GM12878 (cell line): Measurements from ENCODE around the gene GIPC3. TPM values are rescaled to one million over a fixed set of nuclear protein-coding genes. Genes with fewer than 3 reads are reported as not detected.

Source experiments
- ATAC-seq: fragments of 200-7000 bp; cut with Tn5 transposase; 3 replicates; pipeline ENCODE4 v1.9.1; 2020; ENCODE audit warnings: mild to moderate bottlenecking, moderate library complexity
- BruUV-seq: library from RNA; stranded (reverse); fragments of 400-500 nt; replicated peaks from 2 replicates; lab custom pipeline; 2021; lab: Mats Ljungman, UMichigan
- CTCF ChIA-PET: fragments of 300-600 bp; sonication (Branson Sonifier 250); formaldehyde crosslinking; extraction: SDS; loops from one replicate; lab custom pipeline; 2021; ENCODE audit warnings: inconsistent platforms; lab: Yijun Ruan, JAX
- POLR2A ChIA-PET: fragments of 350-600 bp; formaldehyde crosslinking; extraction: SDS; loops from one replicate; lab custom pipeline; 2021; ENCODE audit warnings: inconsistent platforms; lab: Charles Lee
- RAD21 ChIA-PET: fragments of 300-600 bp; sonication (Branson Sonifier 250); formaldehyde crosslinking; loops from one replicate; lab custom pipeline; 2023; ENCODE audit warnings: antibody characterized with exemption; ENCODE audit not compliant: unreplicated experiment; lab: Charles Lee
- SMC1A ChIA-PET: fragments of 300-600 bp; sonication (Branson Sonifier 250); formaldehyde crosslinking; loops from one replicate; lab custom pipeline; 2023; ENCODE audit not compliant: unreplicated experiment, uncharacterized antibody; lab: Charles Lee
- DNase-seq: peaks from one replicate; pipeline ENCODE4 v3.0.0-alpha.2; 2011; ENCODE audit warnings: low read depth, low spot score
- FAIRE-seq: peaks from 3 replicates; lab custom pipeline; 2011; peaks lifted over from hg19 to GRCh38; lab: Jason Lieb, UNC
- H2AFZ ChIP-seq: 2 replicates; pipeline ENCODE4 v1.6.0; 2011; ENCODE audit warnings: low read depth, low read length, control low read depth; ENCODE audit not compliant: control insufficient read depth
- H3K27ac ChIP-seq: 2 replicates; pipeline ENCODE4 v1.5.1; 2011; ENCODE audit warnings: control low read depth; ENCODE audit not compliant: control insufficient read depth, insufficient read depth
- H3K27me3 ChIP-seq, 2 experiments: replicated peaks in 1 of 2; 2 replicates each; pipeline versions ENCODE4 v1.6.0 to v1.6.1; 2011; ENCODE audit warnings: low read length in 1 of 2; ENCODE audit not compliant: control insufficient read depth in 2 of 2, insufficient read depth in 2 of 2
- H3K36me3 ChIP-seq, 2 experiments: 2 replicates each; pipeline ENCODE4 v1.5.1; 2011; ENCODE audit warnings: low read length in 1 of 2; ENCODE audit not compliant: control insufficient read depth in 2 of 2, insufficient read depth in 2 of 2
- H3K4me1 ChIP-seq: 2 replicates; pipeline ENCODE4 v1.6.1; 2011; ENCODE audit warnings: mild to moderate bottlenecking, low read length, moderate library complexity, mixed read lengths; ENCODE audit not compliant: control insufficient read depth, insufficient read depth
- H3K4me2 ChIP-seq: 2 replicates; pipeline ENCODE4 v1.6.0; 2011; ENCODE audit warnings: control low read depth; ENCODE audit not compliant: control insufficient read depth, insufficient read depth
- H3K4me3 ChIP-seq: fragments of 200-600 bp; sonication (generic); 2 replicates; pipeline ENCODE4 v1.5.1; 2016
- H3K79me2 ChIP-seq: 2 replicates; pipeline ENCODE4 v1.6.0; 2011; ENCODE audit warnings: low read length; ENCODE audit not compliant: control insufficient read depth, insufficient read depth
- H3K9ac ChIP-seq: 2 replicates; pipeline ENCODE4 v1.8.0; 2011; ENCODE audit warnings: low read length, control low read depth, mixed read lengths; ENCODE audit not compliant: control insufficient read depth, insufficient read depth
- H3K9me3 ChIP-seq: replicated peaks from 3 replicates; pipeline ENCODE4 v1.5.1; 2011; ENCODE audit warnings: mild to moderate bottlenecking, low read length; ENCODE audit not compliant: control insufficient read depth, insufficient read depth
- H4K20me1 ChIP-seq: 2 replicates; pipeline ENCODE4 v1.6.0; 2011; ENCODE audit not compliant: control insufficient read depth, insufficient read depth
- BACH1 ChIP-seq: fragments of 450-650 bp; IDR thresholded peaks from 2 replicates; pipeline ENCODE4 v1.6.1; 2017; ENCODE audit warnings: mild to moderate bottlenecking, borderline replicate concordance
- BCL3 ChIP-seq: IDR thresholded peaks from 2 replicates; pipeline ENCODE4 v1.6.1; 2011; ENCODE audit warnings: borderline replicate concordance, low read depth, mild to moderate bottlenecking, moderate library complexity, low read length; ENCODE audit not compliant: insufficient read depth, poor library complexity, severe bottlenecking
- CREM ChIP-seq: IDR thresholded peaks from 2 replicates; pipeline ENCODE4 v1.6.1; 2014; ENCODE audit warnings: antibody characterized with exemption, low read depth
- FOS ChIP-seq: IDR thresholded peaks from 3 replicates; pipeline ENCODE4 v1.6.1; 2011; ENCODE audit warnings: borderline replicate concordance; ENCODE audit not compliant: insufficient read length; ENCODE audit errors: extremely low read depth
- GATAD2B ChIP-seq: fragments of 450-650 bp; conservative IDR thresholded peaks from 2 replicates; pipeline ENCODE4 v1.6.1; 2017; ENCODE audit warnings: low read depth, mild to moderate bottlenecking, moderate library complexity
- IKZF1 ChIP-seq: fragments of 450-650 bp; conservative IDR thresholded peaks from 2 replicates; pipeline ENCODE4 v1.6.1; 2017; ENCODE audit warnings: antibody characterized with exemption, mild to moderate bottlenecking
- KAT2A ChIP-seq: conservative IDR thresholded peaks from 2 replicates; pipeline ENCODE4 v1.6.1; 2011; ENCODE audit warnings: low read depth, low read length; ENCODE audit not compliant: control insufficient read depth
- NFXL1 ChIP-seq: fragments of 450-650 bp; IDR thresholded peaks from 2 replicates; pipeline ENCODE4 v1.6.1; 2017; ENCODE audit warnings: antibody characterized with exemption, mild to moderate bottlenecking, borderline replicate concordance
- NR2F1 ChIP-seq: fragments of 450-650 bp; conservative IDR thresholded peaks from 2 replicates; pipeline ENCODE4 v1.6.1; 2017; ENCODE audit warnings: mild to moderate bottlenecking
- POLR2A ChIP-seq: IDR thresholded peaks from 2 replicates; pipeline ENCODE4 v1.6.1; 2011; ENCODE audit warnings: low read depth, mild to moderate bottlenecking, low read length
- POU2F2 ChIP-seq: IDR thresholded peaks from 3 replicates; pipeline ENCODE4 v1.6.1; 2011; ENCODE audit warnings: low read depth, mild to moderate bottlenecking, low read length, borderline replicate concordance
- SMARCA5 ChIP-seq: fragments of 450-650 bp; IDR thresholded peaks from 2 replicates; pipeline ENCODE4 v1.6.1; 2017; ENCODE audit warnings: mild to moderate bottlenecking
- SREBF1 ChIP-seq: IDR thresholded peaks from 2 replicates; pipeline ENCODE4 v1.6.1; 2012; ENCODE audit warnings: mild to moderate bottlenecking, low read length
- ZNF207 ChIP-seq: fragments of 450-650 bp; IDR thresholded peaks from 2 replicates; pipeline ENCODE4 v1.6.1; 2014; ENCODE audit warnings: antibody characterized with exemption, mild to moderate bottlenecking, borderline replicate concordance
- WGBS: methylation state at CpG from one replicate; pipeline ENCODE4 v1.1.6; 2016; ENCODE audit warnings: low lambda C conversion rate; ENCODE audit not compliant: insufficient replicate concordance, insufficient coverage; ENCODE audit errors: missing lambda C conversion rate; 5-methylcytosine and 5-hydroxymethylcytosine counted together
- in situ Hi-C: fragments of 300-500 bp; cut with MboI; formaldehyde crosslinking; loops from 9 replicates; pipeline ENCODE4 v1.14.3; 2018; ENCODE audit warnings: mixed read lengths
- intact Hi-C: fragments of 100-400 bp; cut with micrococcal nuclease; formaldehyde crosslinking; loops from one replicate; pipeline ENCODE4 v1.14.2; 2022; ENCODE audit not compliant: unreplicated experiment
- polyA plus RNA-seq, 11 experiments: library from polyadenylated mRNA; depleted of rRNA in 4 of 11; unstranded in 6 of 11; stranded (reverse) in 5 of 11; fragments of >200 nt; fragmentation: Nextera tagmentation in 4 of 11; fragmentation: Illumina TruSeq in 1 of 11; extraction: Ambion mirVana in 4 of 11; extraction: Trizol in 1 of 11; gene quantifications; 1 replicate in 1 of 11; 2 replicates in 10 of 11; pipeline versions ENCODE4 v1.2.1 to v1.2.3, GENCODE V29; 2011 to 2016; ENCODE audit warnings: inconsistent platforms in 2 of 11, missing spikeins in 2 of 11, low read depth in 1 of 11
- total RNA-seq, 4 experiments: library from RNA; depleted of rRNA in 3 of 4; stranded (reverse); fragments of >200 nt in 3 of 4; fragmentation: Illumina TruSeq in 1 of 4; extraction: Trizol in 1 of 4; gene quantifications; 2 replicates each; pipeline versions ENCODE4 v1.2.1 to v1.2.3, GENCODE V29; 2013 to 2021
- TF ChIP-seq, protein P1 (sequence below): fragments of 450-650 bp; IDR thresholded peaks from 2 replicates; pipeline ENCODE4 v1.6.1; 2017; ENCODE audit warnings: mild to moderate bottlenecking, moderate library complexity
- TF ChIP-seq, protein P2 (sequence below): fragments of 450-650 bp; formaldehyde crosslinking; IDR thresholded peaks from 2 replicates; pipeline ENCODE4 v1.4.0; 2022; ENCODE audit warnings: mild to moderate bottlenecking, moderate library complexity

The GIPC3 gene
- total and polyA plus RNA-seq, 10 of the 15 experiments (the other 5 are each of a cell fraction or from before 2014, with no cell fraction given) = not detected

GRCh38 chr19:3573162-3573857 lies 12.0 kb upstream of the GIPC3 start:
- no peaks in the 10 kb centered on the region for H3K27me3 ChIP-seq
- peak overlapping the region; percentile 99 for H3K4me3 ChIP-seq
- H3K79me2 ChIP-seq = peaks cover 3% of the 10 kb centered on the region
- peaks cover 3% of the 10 kb centered on the region for H3K4me1 ChIP-seq
- peak overlapping the region; percentile 69 for H3K27ac ChIP-seq
- H2AFZ ChIP-seq = peak overlapping the region; percentile 58
- intact Hi-C loops = loop anchor here (5.0 kb wide), 1 partner anchor 34 kb away; the partner anchor contains the start of gene TBXA2R
- H3K9me3 ChIP-seq = no peaks in the 10 kb centered on the region
- ChIA-PET SMC1A (no interaction called here), CTCF (interaction anchor here (0.9 kb wide), 1 partner anchor 26 kb away, joined by 3 read pairs; no protein-coding TSS in a partner anchor), POLR2A (interaction anchor here (0.6 to 1.5 kb wide), 3 partner anchors 16 to 20 kb away, joined by 3 to 6 read pairs (median 3); partner anchors contain the start of gene MFSD12), RAD21 (no interaction called here)
- peak overlapping the region; percentile 80 for H3K9ac ChIP-seq
- no peaks in the 10 kb centered on the region for H4K20me1 ChIP-seq
- WGBS = 2% methylated on average over 60 of the region's 60 CpGs
- DNase-seq (no peak), ATAC-seq (peak; percentile 49), FAIRE-seq (no peak)
- no peaks in the 10 kb centered on the region; a peak in 2 of 4 replicates for H3K36me3 ChIP-seq
- TSS peak; percentile 69 for BruUV-seq
- H3K4me2 ChIP-seq = peak overlapping the region; percentile 82
- in situ Hi-C loops = no loop called here
- TF ChIP-seq IKZF1 = peak; percentile 58
- TF ChIP-seq, protein P1, sequence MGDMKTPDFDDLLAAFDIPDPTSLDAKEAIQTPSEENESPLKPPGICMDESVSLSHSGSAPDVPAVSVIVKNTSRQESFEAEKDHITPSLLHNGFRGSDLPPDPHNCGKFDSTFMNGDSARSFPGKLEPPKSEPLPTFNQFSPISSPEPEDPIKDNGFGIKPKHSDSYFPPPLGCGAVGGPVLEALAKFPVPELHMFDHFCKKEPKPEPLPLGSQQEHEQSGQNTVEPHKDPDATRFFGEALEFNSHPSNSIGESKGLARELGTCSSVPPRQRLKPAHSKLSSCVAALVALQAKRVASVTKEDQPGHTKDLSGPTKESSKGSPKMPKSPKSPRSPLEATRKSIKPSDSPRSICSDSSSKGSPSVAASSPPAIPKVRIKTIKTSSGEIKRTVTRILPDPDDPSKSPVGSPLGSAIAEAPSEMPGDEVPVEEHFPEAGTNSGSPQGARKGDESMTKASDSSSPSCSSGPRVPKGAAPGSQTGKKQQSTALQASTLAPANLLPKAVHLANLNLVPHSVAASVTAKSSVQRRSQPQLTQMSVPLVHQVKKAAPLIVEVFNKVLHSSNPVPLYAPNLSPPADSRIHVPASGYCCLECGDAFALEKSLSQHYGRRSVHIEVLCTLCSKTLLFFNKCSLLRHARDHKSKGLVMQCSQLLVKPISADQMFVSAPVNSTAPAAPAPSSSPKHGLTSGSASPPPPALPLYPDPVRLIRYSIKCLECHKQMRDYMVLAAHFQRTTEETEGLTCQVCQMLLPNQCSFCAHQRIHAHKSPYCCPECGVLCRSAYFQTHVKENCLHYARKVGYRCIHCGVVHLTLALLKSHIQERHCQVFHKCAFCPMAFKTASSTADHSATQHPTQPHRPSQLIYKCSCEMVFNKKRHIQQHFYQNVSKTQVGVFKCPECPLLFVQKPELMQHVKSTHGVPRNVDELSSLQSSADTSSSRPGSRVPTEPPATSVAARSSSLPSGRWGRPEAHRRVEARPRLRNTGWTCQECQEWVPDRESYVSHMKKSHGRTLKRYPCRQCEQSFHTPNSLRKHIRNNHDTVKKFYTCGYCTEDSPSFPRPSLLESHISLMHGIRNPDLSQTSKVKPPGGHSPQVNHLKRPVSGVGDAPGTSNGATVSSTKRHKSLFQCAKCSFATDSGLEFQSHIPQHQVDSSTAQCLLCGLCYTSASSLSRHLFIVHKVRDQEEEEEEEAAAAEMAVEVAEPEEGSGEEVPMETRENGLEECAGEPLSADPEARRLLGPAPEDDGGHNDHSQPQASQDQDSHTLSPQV = no peak
- TF ChIP-seq GATAD2B = no peak; the same call in none of the 2 replicates
- TF ChIP-seq NFXL1 = no peak
- TF ChIP-seq KAT2A = no peak
- TF ChIP-seq FOS = no peak
- 0 out of 2 replicates have a peak, but pooled peaks have one; percentile 16 for TF ChIP-seq SMARCA5
- no peak for TF ChIP-seq CREM
- TF ChIP-seq BCL3 = no peak
- no peak for TF ChIP-seq SREBF1
- peak; percentile 19; the same call in 1 of the 2 replicates for TF ChIP-seq NR2F1
- no peak for TF ChIP-seq ZNF207
- TF ChIP-seq, protein P2, sequence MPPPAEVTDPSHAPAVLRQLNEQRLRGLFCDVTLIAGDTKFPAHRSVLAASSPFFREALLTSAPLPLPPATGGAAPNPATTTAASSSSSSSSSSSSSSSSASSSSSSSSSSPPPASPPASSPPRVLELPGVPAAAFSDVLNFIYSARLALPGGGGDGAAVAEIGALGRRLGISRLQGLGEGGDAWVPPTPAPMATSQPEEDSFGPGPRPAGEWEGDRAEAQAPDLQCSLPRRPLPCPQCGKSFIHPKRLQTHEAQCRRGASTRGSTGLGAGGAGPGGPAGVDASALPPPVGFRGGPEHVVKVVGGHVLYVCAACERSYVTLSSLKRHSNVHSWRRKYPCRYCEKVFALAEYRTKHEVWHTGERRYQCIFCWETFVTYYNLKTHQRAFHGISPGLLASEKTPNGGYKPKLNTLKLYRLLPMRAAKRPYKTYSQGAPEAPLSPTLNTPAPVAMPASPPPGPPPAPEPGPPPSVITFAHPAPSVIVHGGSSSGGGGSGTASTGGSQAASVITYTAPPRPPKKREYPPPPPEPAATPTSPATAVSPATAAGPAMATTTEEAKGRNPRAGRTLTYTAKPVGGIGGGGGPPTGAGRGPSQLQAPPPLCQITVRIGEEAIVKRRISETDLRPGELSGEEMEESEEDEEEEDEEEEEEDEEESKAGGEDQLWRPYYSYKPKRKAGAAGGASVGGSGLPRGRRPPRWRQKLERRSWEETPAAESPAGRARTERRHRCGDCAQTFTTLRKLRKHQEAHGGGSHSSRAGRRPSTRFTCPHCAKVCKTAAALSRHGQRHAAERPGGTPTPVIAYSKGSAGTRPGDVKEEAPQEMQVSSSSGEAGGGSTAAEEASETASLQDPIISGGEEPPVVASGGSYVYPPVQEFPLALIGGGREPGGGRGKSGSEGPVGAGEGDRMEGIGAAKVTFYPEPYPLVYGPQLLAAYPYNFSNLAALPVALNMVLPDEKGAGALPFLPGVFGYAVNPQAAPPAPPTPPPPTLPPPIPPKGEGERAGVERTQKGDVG (CRISPR knock-in tag) = no peak
- TF ChIP-seq POLR2A = peak; percentile 46
- TF ChIP-seq POU2F2 = no peak
- peak; percentile 55 for TF ChIP-seq BACH1
